Measurements from ENCODE around the gene FBXO45. TPM values are rescaled to one million over a fixed set of nuclear protein-coding genes. Genes with fewer than 3 reads are reported as not detected.

FBXO45 gene
- 5.8 to 8.2 TPM (median 7.0 TPM) in 5 replicates for total RNA-seq (2022; extraction: Qiagen RNA extraction; ENCODE audit: low read depth)

GRCh38 chr3:196568246-196569002 lies at the start of gene FBXO45, which contains the start of gene WDR53:
Gene FBXO45 (plus strand): TSS chr3:196568660. CDS start chr3:196568985, 325 bp downstream.
Gene WDR53 (minus strand): TSS chr3:196568554. CDS start chr3:196561475, 7,079 bp downstream.

Other genes starting within 250 kb of the FBXO45 start
- 7.7 to 10.8 TPM (median 9.1 TPM) in 5 replicates for gene TM4SF19, start 230.3 kb upstream of the FBXO45 start, total RNA-seq (2022; extraction: Qiagen RNA extraction; ENCODE audit: low read depth)
- gene UBXN7, start 136.2 kb upstream of the FBXO45 start, total RNA-seq (2022; extraction: Qiagen RNA extraction; ENCODE audit: low read depth), result 4.3 to 9.7 TPM (median 9.0 TPM) in 5 replicates
- gene RNF168, start 64.9 kb upstream of the FBXO45 start, total RNA-seq (2022; extraction: Qiagen RNA extraction; ENCODE audit: low read depth), result 3.2 to 4.2 TPM (median 4.0 TPM) in 5 replicates
- not detected in 5 replicates for gene SMCO1, start 53.3 kb upstream of the FBXO45 start, total RNA-seq (2022; extraction: Qiagen RNA extraction; ENCODE audit: low read depth)
- 8.3 to 11.3 TPM (median 10.2 TPM) in 5 replicates for gene WDR53, start 106 bp upstream of the FBXO45 start, total RNA-seq (2022; extraction: Qiagen RNA extraction; ENCODE audit: low read depth)
- gene NRROS, start 71.0 kb downstream of the FBXO45 start, total RNA-seq (2022; extraction: Qiagen RNA extraction; ENCODE audit: low read depth), result not detected in 5 replicates
- 2.3 to 2.9 TPM (median 2.7 TPM) in 5 replicates for gene CEP19, start 143.6 kb downstream of the FBXO45 start, total RNA-seq (2022; extraction: Qiagen RNA extraction; ENCODE audit: low read depth)
- gene PIGX, start 143.7 kb downstream of the FBXO45 start, total RNA-seq (2022; extraction: Qiagen RNA extraction; ENCODE audit: low read depth), result 30.4 to 34.3 TPM (median 31.9 TPM) in 5 replicates
- gene PAK2, start 171.2 kb downstream of the FBXO45 start, total RNA-seq (2022; extraction: Qiagen RNA extraction; ENCODE audit: low read depth), result 30.0 to 55.4 TPM (median 41.2 TPM) in 5 replicates

All from A549 treated with GW870086 at 1 μM for 4 hours (cell line).